ENCODE data around the gene PKN1.

DNA sequence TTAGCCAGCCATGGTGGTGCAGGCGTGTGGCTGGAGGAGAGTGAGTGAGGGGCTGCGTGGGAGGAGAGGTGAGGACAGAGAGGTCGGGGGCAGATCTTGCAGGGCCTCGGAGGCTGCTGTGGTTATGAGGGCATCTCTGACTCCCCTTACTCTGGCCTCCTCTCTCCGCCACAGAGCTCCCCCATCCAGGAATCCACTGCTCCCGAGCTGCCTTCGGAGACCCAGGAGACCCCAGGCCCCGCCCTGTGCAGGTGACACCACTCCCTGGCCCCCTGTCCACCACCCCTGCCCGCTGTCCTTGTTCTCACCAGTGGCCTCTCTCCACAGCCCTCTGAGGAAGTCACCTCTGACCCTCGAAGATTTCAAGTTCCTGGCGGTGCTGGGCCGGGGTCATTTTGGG is 34.3 kb downstream of the PKN1 start:
- TF ChIP-seq EZH2phosphoT487 (IDR thresholded peaks at IDR 0.05; ENCODE audit: insufficient read depth, low read depth), result no peak
- no peak for TF ChIP-seq EZH2 (IDR thresholded peaks at IDR 0.05; ENCODE audit: insufficient read depth, poor library complexity, severe bottlenecking)

Data from GM23248 (cell line).